HUES6 (cell line): ENCODE data around the gene USH2A.

ENCODE experiments used
- H3K27ac ChIP-seq: 2 replicates; pipeline ENCODE4 v1.7.0; 2013; ENCODE audit warnings: low read depth, mild to moderate bottlenecking, low read length, inconsistent platforms
- H3K27me3 ChIP-seq: 2 replicates; pipeline ENCODE4 v1.6.1; 2013; ENCODE audit warnings: low read length; ENCODE audit not compliant: control insufficient read depth, insufficient read depth
- H3K36me3 ChIP-seq: 2 replicates; pipeline ENCODE4 v1.6.1; 2013; ENCODE audit warnings: low read length; ENCODE audit not compliant: control insufficient read depth, insufficient read depth
- H3K4me1 ChIP-seq: 2 replicates; pipeline ENCODE4 v1.6.1; 2013; ENCODE audit warnings: low read length; ENCODE audit not compliant: control insufficient read depth, insufficient read depth
- H3K4me3 ChIP-seq: 2 replicates; pipeline ENCODE4 v1.5.1; 2013; ENCODE audit warnings: low read depth, low read length
- H3K9ac ChIP-seq: one replicate; pipeline ENCODE4 v1.6.1; 2013; ENCODE audit warnings: mild to moderate bottlenecking, low read length
- H3K9me3 ChIP-seq: 2 replicates; pipeline ENCODE4 v1.6.1; 2013; ENCODE audit warnings: low read depth, low read length; ENCODE audit not compliant: control insufficient read depth, insufficient read depth

USH2A gene

GRCh38 chr1:215899901-215900300, 523.3 kb downstream of the USH2A start:
- Histone ChIP-seq H3K4me1 (no peaks in the 10 kb centered on the region), H3K4me3 (no peak overlapping the region), H3K9me3 (no peaks in the 10 kb centered on the region), H3K27ac (no peak overlapping the region), H3K9ac (no peak overlapping the region), H3K27me3 (no peaks in the 10 kb centered on the region), H3K36me3 (no peaks in the 10 kb centered on the region)

GRCh38 chr1:215895893-215896292, 527.4 kb downstream of the USH2A start:
- no peaks in the 10 kb centered on the region for H3K36me3 ChIP-seq
- H3K9me3 ChIP-seq, result no peaks in the 10 kb centered on the region
- H3K4me3 ChIP-seq, result no peak overlapping the region
- no peaks in the 10 kb centered on the region for H3K27me3 ChIP-seq
- no peaks in the 10 kb centered on the region for H3K4me1 ChIP-seq
- H3K27ac ChIP-seq, result no peak overlapping the region
- no peak overlapping the region for H3K9ac ChIP-seq

GRCh38 chr1:215895276-215895675, 528.0 kb downstream of the USH2A start:
- Histone ChIP-seq H3K4me1 (no peaks in the 10 kb centered on the region), H3K36me3 (no peaks in the 10 kb centered on the region), H3K9ac (no peak overlapping the region), H3K4me3 (no peak overlapping the region), H3K9me3 (no peaks in the 10 kb centered on the region), H3K27me3 (no peaks in the 10 kb centered on the region), H3K27ac (no peak overlapping the region)

- Histone ChIP-seq H3K4me3 (no peak overlapping the region), H3K4me1 (no peaks in the 10 kb centered on the region), H3K36me3 (no peaks in the 10 kb centered on the region), H3K27ac (no peak overlapping the region), H3K9me3 (no peaks in the 10 kb centered on the region), H3K9ac (no peak overlapping the region), H3K27me3 (no peaks in the 10 kb centered on the region)
Measured at GRCh38 chr1:215894617-215895016, 528.6 kb downstream of the USH2A start.

- Histone ChIP-seq H3K36me3 (no peaks in the 10 kb centered on the region), H3K4me1 (no peaks in the 10 kb centered on the region), H3K9me3 (no peaks in the 10 kb centered on the region), H3K27ac (no peak overlapping the region), H3K4me3 (no peak overlapping the region), H3K27me3 (no peaks in the 10 kb centered on the region), H3K9ac (no peak overlapping the region)
Measured at GRCh38 chr1:215891266-215892057, 531.8 kb downstream of the USH2A start.

- no peaks in the 10 kb centered on the region for H3K4me1 ChIP-seq
- H3K4me3 ChIP-seq, result no peak overlapping the region
- no peak overlapping the region for H3K9ac ChIP-seq
- H3K27ac ChIP-seq, result no peak overlapping the region
- H3K27me3 ChIP-seq, result no peaks in the 10 kb centered on the region
- H3K36me3 ChIP-seq, result no peaks in the 10 kb centered on the region
- H3K9me3 ChIP-seq, result no peaks in the 10 kb centered on the region
Measured at GRCh38 chr1:215890438-215890837, 532.8 kb downstream of the USH2A start.

- Histone ChIP-seq H3K4me3 (no peak overlapping the region), H3K9ac (no peak overlapping the region), H3K9me3 (no peaks in the 10 kb centered on the region), H3K27me3 (no peaks in the 10 kb centered on the region), H3K4me1 (no peaks in the 10 kb centered on the region), H3K36me3 (no peaks in the 10 kb centered on the region), H3K27ac (no peak overlapping the region)
Measured at GRCh38 chr1:215889871-215890270, 533.4 kb downstream of the USH2A start.

GRCh38 chr1:215888159-215888558, 535.1 kb downstream of the USH2A start:
- H3K9ac ChIP-seq, result no peak overlapping the region
- H3K4me3 ChIP-seq, result no peak overlapping the region
- H3K36me3 ChIP-seq, result no peaks in the 10 kb centered on the region
- no peaks in the 10 kb centered on the region for H3K4me1 ChIP-seq
- H3K27ac ChIP-seq, result no peak overlapping the region
- no peaks in the 10 kb centered on the region for H3K9me3 ChIP-seq
- H3K27me3 ChIP-seq, result no peaks in the 10 kb centered on the region

GRCh38 chr1:215887627-215888026, 535.6 kb downstream of the USH2A start:
- H3K27ac ChIP-seq, result no peak overlapping the region

GRCh38 chr1:215883004-215883403, 540.2 kb downstream of the USH2A start:
- H3K36me3 ChIP-seq, result no peaks in the 10 kb centered on the region
- no peaks in the 10 kb centered on the region for H3K9me3 ChIP-seq
- no peaks in the 10 kb centered on the region for H3K4me1 ChIP-seq
- H3K9ac ChIP-seq, result no peak overlapping the region
- no peak overlapping the region for H3K4me3 ChIP-seq
- H3K27ac ChIP-seq, result no peak overlapping the region
- no peaks in the 10 kb centered on the region for H3K27me3 ChIP-seq

More at GRCh38 chr1:215887627-215888026, 535.6 kb downstream of the USH2A start:
- no peak overlapping the region for H3K4me3 ChIP-seq
- no peaks in the 10 kb centered on the region for H3K4me1 ChIP-seq
- H3K9ac ChIP-seq, result no peak overlapping the region
- H3K9me3 ChIP-seq, result no peaks in the 10 kb centered on the region
- no peaks in the 10 kb centered on the region for H3K36me3 ChIP-seq
- no peaks in the 10 kb centered on the region for H3K27me3 ChIP-seq

- H3K4me1 ChIP-seq, result no peaks in the 10 kb centered on the region
- H3K36me3 ChIP-seq, result no peaks in the 10 kb centered on the region
- H3K27me3 ChIP-seq, result no peaks in the 10 kb centered on the region
Measured at GRCh38 chr1:215878843-215879242, 544.4 kb downstream of the USH2A start.

More at GRCh38 chr1:215878843-215879242, 544.4 kb downstream of the USH2A start:
- Histone ChIP-seq H3K27ac (no peak overlapping the region), H3K4me3 (no peak overlapping the region), H3K9me3 (no peaks in the 10 kb centered on the region), H3K9ac (no peak overlapping the region)
